A673 (cell line): Measurements from ENCODE around the gene FBXO17.

Source experiments
- CTCF ChIP-seq: fragments of 300-800, 200-600 bp; sonication (generic); conservative IDR thresholded peaks from 2 replicates; pipeline ENCODE4 v1.5.1; 2017; ENCODE audit warnings: low read depth, mild to moderate bottlenecking, antibody characterized with exemption, low read length, moderate library complexity, mixed read lengths
- EZH2 ChIP-seq: fragments of 200-600 bp; sonication (generic); IDR thresholded peaks from 2 replicates; pipeline ENCODE4 v1.6.1; 2017; ENCODE audit warnings: borderline replicate concordance, low read depth, mild to moderate bottlenecking, mixed read lengths, antibody characterized with exemption, low read length; ENCODE audit not compliant: poor library complexity, severe bottlenecking

DNA sequence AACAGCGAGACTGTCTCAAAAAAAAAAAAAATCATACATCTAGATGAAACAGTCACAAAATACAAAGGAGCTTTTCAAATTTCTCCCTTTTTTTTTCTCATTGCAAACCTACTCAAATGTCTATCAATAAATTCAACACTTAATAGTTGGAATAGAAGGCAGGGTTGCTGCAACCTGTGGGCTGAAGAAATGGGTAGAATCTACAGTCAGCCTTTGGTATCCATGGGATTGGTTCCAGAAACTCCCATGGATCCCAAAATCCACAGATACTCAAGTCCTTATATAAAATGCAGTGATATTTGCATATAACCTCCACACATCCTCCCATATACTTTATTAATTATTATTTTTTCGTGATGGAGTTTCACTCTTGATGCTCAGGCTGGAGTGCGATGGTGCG, 42.1 kb upstream of the FBXO17 start:
- no peak for TF ChIP-seq CTCF
- no peak for TF ChIP-seq EZH2
